ENCODE data around the gene PTH1R. TPM values are rescaled to one million over a fixed set of nuclear protein-coding genes. Genes with fewer than 3 reads are reported as not detected.

Gene PTH1R
- total and polyA plus RNA-seq, 10 of the 15 experiments (the other 5 are each of a cell fraction or from before 2014, with no cell fraction given): not detected

GRCh38 chr3:46926447-46926846 is 48.9 kb downstream of the PTH1R start:
- POLR2A ChIA-PET: interaction anchor here (0.7 to 12.6 kb wide), 14 partner anchors 14 to 238 kb away, joined by 3 to 163 read pairs (median 6); partner anchors contain the start of genes CCDC12, NBEAL2 and SETD2
- FAIRE-seq (no peak), DNase-seq (ENCODE audit: low read depth, low spot score) (no peak), ATAC-seq (peak; percentile 2)
- peaks cover 40% of the 10 kb centered on the region for H3K79me2 ChIP-seq (ENCODE audit: control insufficient read depth, insufficient read depth, low read length)
- peaks cover 29 to 54% of the 10 kb centered on the region in 2 experiments for H3K36me3 ChIP-seq (ENCODE audit: control insufficient read depth in 2 of 2, insufficient read depth in 2 of 2, low read length in 1 of 2)
- CTCF ChIA-PET: interaction anchor here (0.6 to 4.1 kb wide), 10 partner anchors 17 to 356 kb away, joined by 3 to 14 read pairs (median 4); partner anchors contain the start of genes KIF9, KLHL18 and NBEAL2
- peaks cover 14% of the 10 kb centered on the region for H3K9me3 ChIP-seq (replicated peaks; ENCODE audit: control insufficient read depth, insufficient read depth, low read length)
- no peak overlapping the region for H2AFZ ChIP-seq (ENCODE audit: control insufficient read depth, low read depth, low read length)
- peaks cover 61% of the 10 kb centered on the region for H3K4me1 ChIP-seq (ENCODE audit: control insufficient read depth, insufficient read depth, low read length)
- RAD21 ChIA-PET (ENCODE audit: unreplicated experiment): interaction anchor here (0.8 to 4.2 kb wide), 14 partner anchors 10 to 340 kb away, joined by 3 to 38 read pairs (median 8); partner anchors contain the start of genes CCDC12 and NBEAL2
- BruUV-seq (replicated peaks): TSS peak; percentile 36
- 6% methylated on average over 6 of the region's 6 CpGs for WGBS (ENCODE audit: insufficient coverage, insufficient replicate concordance, low lambda C conversion rate, missing lambda C conversion rate)
- peak overlapping the region; percentile 82 for H3K9ac ChIP-seq (ENCODE audit: control insufficient read depth, insufficient read depth, low read length)
- H4K20me1 ChIP-seq (ENCODE audit: control insufficient read depth, insufficient read depth): no peaks in the 10 kb centered on the region
- H3K27ac ChIP-seq (ENCODE audit: control insufficient read depth, insufficient read depth): peak overlapping the region; percentile 94
- H3K4me2 ChIP-seq (ENCODE audit: control insufficient read depth, insufficient read depth): peak overlapping the region; percentile 96
- TF ChIP-seq RAD51 (IDR thresholded peaks at IDR 0.05) (no peak), RAD21 (IDR thresholded peaks at IDR 0.05; ENCODE audit: insufficient read depth, low read depth, low read length) (no peak), BACH1 (IDR thresholded peaks at IDR 0.05; ENCODE audit: borderline replicate concordance) (0 out of 2 replicates have a peak, but pooled peaks have one; percentile 24), PRDM15 (CRISPR knock-in tag; IDR thresholded peaks at IDR 0.05) (0 out of 2 replicates have a peak, but pooled peaks have one; percentile 26), IKZF2 (IDR thresholded peaks at IDR 0.05) (no peak), BRCA1 (IDR thresholded peaks at IDR 0.05; ENCODE audit: low read depth, low read length) (no peak), SREBF2 (IDR thresholded peaks at IDR 0.05; ENCODE audit: low read length) (no peak), HDAC6 (IDR thresholded peaks at IDR 0.05; ENCODE audit: unreplicated experiment) (no peak), SMARCA5 (IDR thresholded peaks at IDR 0.05) (peak; percentile 67; the same call in 1 of the 2 replicates), MYB (IDR thresholded peaks at IDR 0.05; ENCODE audit: borderline replicate concordance, low read depth, low read length) (no peak), NR2C1 (IDR thresholded peaks at IDR 0.05) (no peak), NBN (IDR thresholded peaks at IDR 0.05) (no peak)
- TF ChIP-seq, protein P1, sequence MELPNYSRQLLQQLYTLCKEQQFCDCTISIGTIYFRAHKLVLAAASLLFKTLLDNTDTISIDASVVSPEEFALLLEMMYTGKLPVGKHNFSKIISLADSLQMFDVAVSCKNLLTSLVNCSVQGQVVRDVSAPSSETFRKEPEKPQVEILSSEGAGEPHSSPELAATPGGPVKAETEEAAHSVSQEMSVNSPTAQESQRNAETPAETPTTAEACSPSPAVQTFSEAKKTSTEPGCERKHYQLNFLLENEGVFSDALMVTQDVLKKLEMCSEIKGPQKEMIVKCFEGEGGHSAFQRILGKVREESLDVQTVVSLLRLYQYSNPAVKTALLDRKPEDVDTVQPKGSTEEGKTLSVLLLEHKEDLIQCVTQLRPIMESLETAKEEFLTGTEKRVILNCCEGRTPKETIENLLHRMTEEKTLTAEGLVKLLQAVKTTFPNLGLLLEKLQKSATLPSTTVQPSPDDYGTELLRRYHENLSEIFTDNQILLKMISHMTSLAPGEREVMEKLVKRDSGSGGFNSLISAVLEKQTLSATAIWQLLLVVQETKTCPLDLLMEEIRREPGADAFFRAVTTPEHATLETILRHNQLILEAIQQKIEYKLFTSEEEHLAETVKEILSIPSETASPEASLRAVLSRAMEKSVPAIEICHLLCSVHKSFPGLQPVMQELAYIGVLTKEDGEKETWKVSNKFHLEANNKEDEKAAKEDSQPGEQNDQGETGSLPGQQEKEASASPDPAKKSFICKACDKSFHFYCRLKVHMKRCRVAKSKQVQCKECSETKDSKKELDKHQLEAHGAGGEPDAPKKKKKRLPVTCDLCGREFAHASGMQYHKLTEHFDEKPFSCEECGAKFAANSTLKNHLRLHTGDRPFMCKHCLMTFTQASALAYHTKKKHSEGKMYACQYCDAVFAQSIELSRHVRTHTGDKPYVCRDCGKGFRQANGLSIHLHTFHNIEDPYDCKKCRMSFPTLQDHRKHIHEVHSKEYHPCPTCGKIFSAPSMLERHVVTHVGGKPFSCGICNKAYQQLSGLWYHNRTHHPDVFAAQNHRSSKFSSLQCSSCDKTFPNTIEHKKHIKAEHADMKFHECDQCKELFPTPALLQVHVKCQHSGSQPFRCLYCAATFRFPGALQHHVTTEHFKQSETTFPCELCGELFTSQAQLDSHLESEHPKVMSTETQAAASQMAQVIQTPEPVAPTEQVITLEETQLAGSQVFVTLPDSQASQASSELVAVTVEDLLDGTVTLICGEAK (IDR thresholded peaks at IDR 0.05; ENCODE audit: borderline replicate concordance): 0 out of 2 replicates have a peak, but pooled peaks have one; percentile 23
- intact Hi-C loops (cut with micrococcal nuclease; ENCODE audit: unreplicated experiment) (loop anchor here (2.0 to 5.0 kb wide), 2 partner anchors 26 to 236 kb away; partner anchors contain the start of gene SETD2), in situ Hi-C loops (cut with MboI) (no loop called here)
- SMC1A ChIA-PET (ENCODE audit: uncharacterized antibody, unreplicated experiment): interaction anchor here (0.7 to 17.5 kb wide), 17 partner anchors 9 to 215 kb away, joined by 3 to 298 read pairs (median 4); partner anchors contain the start of genes CCDC12 and NBEAL2
- H3K27me3 ChIP-seq (replicated peaks in 1 of 2; ENCODE audit: control insufficient read depth in 2 of 2, insufficient read depth in 2 of 2, low read length in 1 of 2): no peaks in the 10 kb centered on the region
- H3K4me3 ChIP-seq: peak overlapping the region; percentile 44; the same call in 1 of the 2 replicates

Data from GM12878 (cell line).